ENCODE measurements around the gene ING5. TPM values are rescaled to one million over a fixed set of nuclear protein-coding genes. Genes with fewer than 3 reads are reported as not detected.
A peak's percentile ranks its signal among the peaks of the same experiment; 100 is the strongest.
"Not testable (repeated sequence)": the region's sequence is repeated elsewhere in the genome, so short reads cannot be mapped to it uniquely, and the experiment has no call there.

ING5 gene
- polyA plus RNA-seq: 10 to 100 TPM; 21.2 to 35.9 (median 31.4) TPM

DNA sequence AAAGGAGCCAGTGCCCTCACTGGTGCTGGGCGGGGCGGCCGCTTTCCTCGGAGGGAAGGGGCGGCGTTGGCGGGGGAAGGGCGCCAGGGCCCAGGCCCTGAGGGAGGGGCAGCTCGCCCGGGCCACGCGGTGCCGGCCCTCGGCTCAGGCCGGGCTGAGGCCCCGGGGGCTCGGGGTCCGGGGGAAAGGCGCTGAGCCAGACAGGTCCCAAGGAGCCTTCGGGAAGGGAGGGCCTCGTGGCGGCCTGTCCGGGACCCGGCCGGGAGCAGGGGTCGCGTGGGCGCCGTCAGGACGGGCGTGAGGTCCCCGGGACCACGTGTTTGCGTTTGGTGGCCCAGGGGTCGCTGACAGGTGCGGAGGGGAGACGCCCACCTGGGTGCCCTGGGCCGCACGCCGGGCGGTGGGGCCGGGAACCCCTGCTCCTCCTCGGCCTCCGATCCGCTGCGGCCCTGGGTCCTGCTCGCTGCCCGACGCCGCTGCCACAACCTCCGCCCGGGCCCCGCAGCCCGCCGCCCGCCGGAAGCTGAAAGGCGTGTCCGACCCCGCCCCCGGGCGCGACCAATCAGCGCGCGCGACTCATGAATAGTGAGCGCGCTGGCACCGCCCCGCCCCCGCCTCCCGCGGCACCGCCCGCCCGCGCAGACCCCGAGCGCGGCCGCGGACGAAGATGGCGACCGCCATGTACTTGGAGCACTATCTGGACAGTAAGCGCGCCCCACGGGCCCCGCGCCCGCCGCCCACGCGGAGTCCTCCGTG lies at the start of gene ING5:
TSS of gene ING5 (plus strand) at position 641 of the 756 bp plus-strand sequence. CDS start at position 668, 27 bp downstream.
- peak within 1 kb of the TSS; percentile 94 for H3K27ac ChIP-seq (ENCODE audit: low read depth, low read length)
- WGBS, 3 donors: 0 to 1% (median 1%) methylated on average over 64 to 96 of the region's 96 CpGs

DNA sequence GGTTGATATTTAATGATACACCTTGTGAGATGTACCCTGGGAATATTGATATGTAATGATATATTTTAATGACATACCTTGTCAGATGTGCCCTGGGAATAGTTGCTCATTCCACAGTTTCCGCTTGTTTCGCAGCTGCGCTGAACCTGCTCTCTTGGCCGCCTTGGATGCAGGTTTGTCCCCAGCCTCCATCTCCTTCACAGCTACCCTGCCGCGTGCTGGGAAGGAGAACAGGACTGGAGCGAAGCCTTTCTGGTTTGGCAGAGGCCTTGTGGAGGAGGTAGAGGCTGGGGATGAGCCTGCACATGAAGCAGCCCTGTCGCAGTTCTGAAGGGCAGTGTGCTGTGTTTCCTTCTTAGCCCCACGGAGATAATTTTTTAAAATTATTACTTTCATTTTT lies 49.7 kb upstream of the ING5 start:
- 96 to 98% (median 96%) methylated on average over 9 of the region's 9 CpGs for WGBS, 3 donors
- no peak overlapping the region for H3K27ac ChIP-seq (ENCODE audit: low read depth, low read length)

DNA sequence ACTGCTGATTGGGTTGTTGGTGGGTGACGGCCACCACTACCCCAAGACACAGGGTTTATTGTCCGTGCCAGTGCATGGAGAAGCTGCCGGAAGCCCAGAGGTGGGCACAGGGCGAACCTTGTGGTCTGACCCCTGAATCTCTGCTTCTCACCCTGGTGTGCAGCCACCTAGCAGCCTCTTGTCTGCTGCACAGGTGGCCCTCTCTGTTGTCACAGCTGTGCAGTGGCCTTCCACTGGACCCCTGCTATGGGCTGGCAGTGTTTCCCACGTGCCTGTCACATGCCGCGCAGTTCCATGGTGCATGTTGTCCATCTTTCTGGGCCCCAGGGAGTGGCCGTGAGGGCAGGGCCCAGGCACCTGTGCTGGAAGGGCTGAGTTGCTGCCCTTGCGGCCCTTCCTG lies 49.1 kb upstream of the ING5 start:
- H3K27ac ChIP-seq (ENCODE audit: low read depth, low read length): no peak overlapping the region
- WGBS, 3 donors: 96% methylated on average over 9 of the region's 9 CpGs

DNA sequence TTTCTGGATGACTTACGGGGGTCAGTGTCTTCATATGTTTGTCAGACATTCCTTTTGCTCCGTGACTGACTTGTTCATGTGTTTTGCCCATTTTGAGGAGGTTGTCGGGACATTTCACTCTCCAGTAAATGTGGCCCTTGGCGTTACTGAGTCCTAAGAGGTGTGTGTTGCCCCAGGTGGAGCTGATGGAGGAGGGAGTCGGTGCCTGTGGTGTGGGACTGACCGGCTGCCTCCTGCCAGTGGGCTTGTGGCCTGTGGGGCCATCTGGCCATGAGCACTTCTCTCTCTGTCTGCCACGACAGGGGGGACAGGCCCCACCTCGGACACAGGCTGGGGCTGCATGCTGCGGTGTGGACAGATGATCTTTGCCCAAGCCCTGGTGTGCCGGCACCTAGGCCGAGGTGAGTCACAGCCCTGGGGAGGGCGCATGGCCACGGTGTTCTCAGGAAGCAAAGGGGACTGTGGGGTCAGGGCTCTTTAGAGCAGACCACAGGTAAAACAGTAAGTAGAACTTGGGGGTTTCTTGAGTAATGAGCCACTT lies 48.6 kb upstream of the ING5 start:
- WGBS, 3 donors: 96 to 97% (median 96%) methylated on average over 13 of the region's 13 CpGs
- H3K27ac ChIP-seq (ENCODE audit: low read depth, low read length): no peak overlapping the region

DNA sequence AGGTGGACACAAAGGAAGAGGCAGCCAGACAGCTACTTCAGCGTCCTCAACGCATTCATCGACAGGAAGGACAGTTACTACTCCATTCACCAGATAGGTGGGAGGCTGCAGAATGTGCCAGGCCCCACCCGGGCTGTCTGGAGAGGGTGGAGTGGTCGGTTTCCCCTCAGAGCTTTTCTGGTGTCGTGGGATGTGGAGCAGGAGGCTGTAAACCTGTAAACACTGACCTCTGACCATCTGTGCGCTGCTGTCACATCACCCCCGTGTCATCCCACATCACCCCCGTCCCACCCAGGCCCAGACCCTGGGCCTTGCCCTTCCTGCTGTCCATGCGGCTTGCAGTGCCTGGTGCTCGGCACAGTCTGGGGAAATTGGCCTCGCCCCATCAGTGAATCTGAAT lies 47.3 kb upstream of the ING5 start:
- H3K27ac ChIP-seq (ENCODE audit: low read depth, low read length): no peak overlapping the region
- WGBS, 3 donors: 89 to 91% (median 89%) methylated on average over 12 of the region's 12 CpGs

DNA sequence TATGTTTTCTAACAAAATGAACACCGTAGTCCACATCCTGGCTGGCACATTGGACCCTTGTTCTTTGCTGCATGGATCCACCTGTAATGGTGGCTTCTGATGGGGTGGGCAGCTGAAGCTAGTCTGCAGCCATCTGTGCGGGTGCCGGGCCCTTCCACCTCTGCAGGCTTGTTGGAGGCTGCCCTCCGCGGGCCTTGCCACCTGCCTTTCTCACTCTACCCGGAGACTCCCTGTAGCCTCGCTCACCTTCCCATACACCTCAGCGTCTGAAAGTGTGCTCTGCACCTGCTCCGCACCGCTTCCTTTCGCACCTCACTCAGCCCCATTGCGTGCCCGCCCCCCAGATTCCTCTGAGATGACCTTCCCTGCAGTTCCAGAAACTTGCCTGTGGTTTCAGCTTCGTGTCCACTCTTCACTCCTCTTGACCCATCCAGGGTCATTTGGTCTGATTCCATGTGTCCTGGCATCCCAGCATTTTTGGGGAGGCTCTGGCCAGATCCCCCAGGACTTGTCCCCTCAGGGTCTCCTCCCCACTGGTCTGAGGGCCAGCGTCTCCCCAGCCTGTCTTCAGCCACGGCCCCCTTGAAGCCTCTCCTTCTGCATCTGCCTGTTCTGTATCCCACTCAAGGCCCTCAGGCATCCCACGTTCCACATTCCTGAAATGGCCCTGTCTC lies 46.2 kb upstream of the ING5 start:
- WGBS, 3 donors: 91 to 94% (median 91%) methylated on average over 17 of the region's 17 CpGs
- no peak overlapping the region for H3K27ac ChIP-seq (ENCODE audit: low read depth, low read length)

DNA sequence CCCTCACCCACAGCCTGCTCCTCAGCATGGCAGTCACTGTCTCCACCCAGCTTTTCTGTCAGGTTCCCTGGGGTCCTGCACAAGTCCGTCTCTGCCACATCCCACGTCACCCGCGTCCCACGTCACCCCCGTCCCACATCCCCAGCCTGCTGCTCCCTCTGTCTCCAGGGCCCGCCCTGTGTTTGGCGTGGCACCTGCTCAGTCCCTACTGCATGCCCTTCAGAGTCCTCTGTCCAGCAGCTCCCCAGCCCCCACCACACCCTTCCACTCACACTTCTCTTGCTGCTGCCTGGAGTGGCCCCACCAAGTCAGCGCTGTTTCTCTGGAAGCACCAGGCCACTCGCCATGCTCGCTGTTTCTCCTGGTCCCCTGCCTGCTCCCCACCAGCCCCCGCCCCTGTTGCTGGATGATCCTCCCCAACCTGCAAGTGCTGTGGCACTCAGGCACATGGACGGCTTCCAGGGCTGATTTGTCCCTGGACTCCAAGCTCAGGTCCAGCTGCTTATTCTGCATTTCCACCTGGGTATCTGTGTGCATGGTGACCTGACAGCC lies 45.6 kb upstream of the ING5 start:
- 94 to 98% (median 95%) methylated on average over 13 of the region's 13 CpGs for WGBS, 3 donors
- H3K27ac ChIP-seq (ENCODE audit: low read depth, low read length): no peak overlapping the region

DNA sequence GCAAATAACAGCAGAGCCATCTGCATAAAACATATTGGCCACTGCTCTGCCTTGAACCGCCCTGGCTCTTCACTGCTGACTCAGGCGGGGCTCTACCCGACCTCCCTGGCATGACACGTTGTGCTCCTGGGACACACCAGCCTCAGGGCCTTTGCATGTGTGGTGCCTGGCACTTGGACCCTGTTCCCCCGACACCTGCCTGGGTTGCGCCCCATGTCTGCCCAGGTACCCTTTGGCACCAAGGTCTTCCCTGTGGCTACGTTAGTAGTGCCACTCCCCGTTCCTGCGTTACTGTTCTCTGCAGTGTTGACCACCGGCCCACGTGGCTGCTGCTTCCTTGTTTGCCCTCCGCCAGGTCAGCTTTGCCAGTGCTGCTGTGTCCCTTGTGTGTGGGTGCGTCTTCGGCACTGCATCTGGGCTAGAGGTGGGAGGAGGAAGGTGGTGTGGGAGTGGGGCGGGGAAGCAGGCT lies 44.0 kb upstream of the ING5 start:
- H3K27ac ChIP-seq (ENCODE audit: low read depth, low read length): no peak overlapping the region
- WGBS, 3 donors: 88 to 92% (median 92%) methylated on average over 14 to 15 of the region's 15 CpGs

DNA sequence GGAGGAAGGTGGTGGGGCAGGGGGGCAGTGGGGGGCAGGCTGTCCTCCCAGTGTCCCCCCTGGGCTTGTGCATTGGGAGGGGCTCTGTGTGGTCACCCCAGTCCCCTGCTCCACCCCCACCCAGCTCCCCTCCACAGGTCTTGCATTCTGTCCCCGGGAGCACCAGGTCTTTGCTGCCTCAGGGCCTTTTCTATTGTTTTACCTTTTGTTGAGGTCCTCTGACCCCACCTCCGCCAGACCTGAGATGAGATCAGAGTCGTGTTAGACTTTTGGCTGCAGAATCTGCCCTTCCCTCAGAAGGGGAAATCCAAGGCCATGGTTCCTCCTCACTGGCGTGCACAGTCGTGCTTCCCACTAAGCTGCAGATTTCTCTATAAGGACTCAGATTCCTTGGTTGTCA lies 43.5 kb upstream of the ING5 start:
- WGBS, 3 donors: 75 to 77% (median 76%) methylated on average over 5 of the region's 5 CpGs
- H3K27ac ChIP-seq (ENCODE audit: low read depth, low read length): no peak overlapping the region

DNA sequence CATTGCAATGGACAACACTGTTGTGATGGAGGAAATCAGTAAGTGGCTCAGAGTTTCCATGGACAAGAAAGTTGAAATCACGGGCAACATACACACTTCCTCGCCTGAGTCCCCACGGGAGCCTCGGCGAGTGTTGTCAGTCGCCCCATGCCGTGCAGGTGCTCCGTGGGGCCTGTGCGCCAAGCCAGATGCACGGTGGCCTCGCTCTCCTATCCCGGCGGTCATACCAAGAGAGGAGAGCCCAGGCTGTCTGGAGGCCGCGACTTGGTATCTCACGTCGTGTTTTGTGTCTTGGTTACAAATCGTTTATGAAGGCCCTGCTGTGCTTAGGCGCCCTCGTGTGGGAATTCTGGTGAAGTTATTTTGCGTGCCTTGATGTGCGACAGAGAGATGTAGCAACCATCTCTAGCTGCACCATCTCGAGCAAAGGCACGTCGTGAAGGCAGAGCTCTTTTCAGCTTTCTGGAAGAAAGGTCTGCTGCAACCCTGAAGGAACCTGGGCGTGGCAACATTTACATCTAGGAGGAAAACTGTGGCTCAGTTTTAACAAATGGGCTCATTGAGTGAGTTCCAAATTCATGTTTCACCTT lies 42.6 kb upstream of the ING5 start:
- 51 to 62% (median 53%) methylated on average over 26 of the region's 26 CpGs for WGBS, 3 donors

DNA sequence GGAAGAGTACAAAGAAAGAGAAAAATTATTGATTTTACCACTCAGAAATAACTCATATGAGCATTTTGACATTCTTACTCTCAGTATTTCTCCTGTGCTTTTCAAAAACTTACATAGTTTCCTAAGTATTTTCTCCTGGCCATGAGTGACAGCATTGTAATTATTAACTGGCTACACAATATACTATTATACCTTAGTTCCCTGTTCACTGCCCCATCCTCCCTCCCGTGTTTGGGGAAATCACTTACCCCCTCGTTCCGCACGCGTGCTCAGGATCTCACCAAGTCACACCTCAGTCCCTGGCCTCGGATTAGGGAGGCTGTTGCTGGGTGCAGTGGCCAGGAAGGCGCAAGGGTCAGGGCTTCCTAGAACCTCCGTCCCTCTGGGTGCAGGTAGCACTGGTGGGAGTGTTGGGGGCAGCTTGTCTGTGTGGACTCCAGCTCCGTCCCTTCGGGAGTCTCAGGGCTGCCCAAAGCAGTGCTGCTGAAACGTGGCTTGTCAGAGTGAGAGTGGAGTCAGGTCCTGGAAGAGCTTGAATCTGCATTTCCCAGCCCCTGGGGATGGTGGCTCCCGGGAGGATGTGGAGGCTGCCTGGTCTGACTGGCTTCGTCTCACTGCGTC lies 41.1 kb upstream of the ING5 start:
- no peak overlapping the region for H3K27ac ChIP-seq (ENCODE audit: low read depth, low read length)
- 78 to 94% (median 94%) methylated on average over 14 of the region's 14 CpGs for WGBS, 3 donors

More for the DNA sequence above, 42.6 kb upstream of the ING5 start:
- H3K27ac ChIP-seq (ENCODE audit: low read depth, low read length): no peak overlapping the region

DNA sequence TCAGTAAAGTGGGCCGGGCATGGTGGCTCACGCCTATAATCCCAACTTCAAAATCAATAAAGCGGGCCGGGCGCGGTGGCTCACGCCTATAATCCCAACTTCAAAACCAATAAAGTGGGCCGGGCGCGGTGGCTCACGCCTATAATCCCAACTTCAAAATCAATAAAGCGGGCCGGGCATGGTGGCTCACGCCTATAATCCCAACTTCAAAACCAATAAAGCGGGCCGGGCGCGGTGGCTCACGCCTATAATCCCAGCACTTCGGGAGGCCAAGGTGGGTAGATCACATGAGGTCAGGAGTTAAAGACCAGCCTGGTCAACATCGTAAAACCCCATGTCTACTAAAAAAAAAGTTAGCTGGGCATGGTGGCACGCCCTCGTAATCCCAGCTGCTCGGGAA lies 39.1 kb upstream of the ING5 start:
- WGBS, 3 donors: 90 to 96% (median 95%) methylated on average over 24 of the region's 24 CpGs
- H3K27ac ChIP-seq (ENCODE audit: low read depth, low read length): not testable (repeated sequence)

DNA sequence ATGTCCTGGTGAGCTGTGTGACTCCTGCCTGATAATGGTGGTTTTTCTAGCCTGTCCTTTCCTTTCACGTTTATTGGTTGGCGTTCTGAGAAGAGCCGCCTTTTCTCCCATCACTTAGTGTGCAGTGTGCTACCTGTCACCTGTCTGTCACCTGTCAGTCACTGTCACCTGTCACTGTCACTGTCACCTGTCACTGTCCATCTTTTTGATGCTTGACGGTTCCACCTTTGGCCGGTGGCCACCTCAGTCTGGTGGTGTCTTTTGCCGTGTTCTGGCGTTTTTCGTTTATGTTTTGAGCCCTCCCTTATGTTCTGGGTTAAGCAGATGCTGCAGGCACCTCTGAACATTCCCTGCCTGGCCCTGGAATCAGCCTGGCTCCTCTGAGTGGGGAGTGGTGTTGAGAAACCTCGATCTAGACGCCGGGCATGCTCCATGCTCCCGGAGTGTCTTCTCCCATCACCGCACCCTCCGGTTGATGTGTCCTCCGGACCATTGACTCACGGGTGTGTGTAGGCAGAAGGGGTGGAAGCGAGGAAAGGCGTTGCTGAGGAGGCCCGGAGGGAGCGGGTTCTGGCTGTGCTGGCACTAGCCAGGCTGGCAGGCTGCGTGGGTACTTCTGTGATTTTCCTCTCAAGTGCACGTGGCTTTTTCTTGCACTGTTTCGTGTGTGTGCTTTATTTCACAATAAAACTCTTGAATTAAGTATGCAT lies 36.0 kb upstream of the ING5 start:
- no peak overlapping the region for H3K27ac ChIP-seq (ENCODE audit: low read depth, low read length)
- 85 to 87% (median 86%) methylated on average over 23 of the region's 23 CpGs for WGBS, 3 donors

DNA sequence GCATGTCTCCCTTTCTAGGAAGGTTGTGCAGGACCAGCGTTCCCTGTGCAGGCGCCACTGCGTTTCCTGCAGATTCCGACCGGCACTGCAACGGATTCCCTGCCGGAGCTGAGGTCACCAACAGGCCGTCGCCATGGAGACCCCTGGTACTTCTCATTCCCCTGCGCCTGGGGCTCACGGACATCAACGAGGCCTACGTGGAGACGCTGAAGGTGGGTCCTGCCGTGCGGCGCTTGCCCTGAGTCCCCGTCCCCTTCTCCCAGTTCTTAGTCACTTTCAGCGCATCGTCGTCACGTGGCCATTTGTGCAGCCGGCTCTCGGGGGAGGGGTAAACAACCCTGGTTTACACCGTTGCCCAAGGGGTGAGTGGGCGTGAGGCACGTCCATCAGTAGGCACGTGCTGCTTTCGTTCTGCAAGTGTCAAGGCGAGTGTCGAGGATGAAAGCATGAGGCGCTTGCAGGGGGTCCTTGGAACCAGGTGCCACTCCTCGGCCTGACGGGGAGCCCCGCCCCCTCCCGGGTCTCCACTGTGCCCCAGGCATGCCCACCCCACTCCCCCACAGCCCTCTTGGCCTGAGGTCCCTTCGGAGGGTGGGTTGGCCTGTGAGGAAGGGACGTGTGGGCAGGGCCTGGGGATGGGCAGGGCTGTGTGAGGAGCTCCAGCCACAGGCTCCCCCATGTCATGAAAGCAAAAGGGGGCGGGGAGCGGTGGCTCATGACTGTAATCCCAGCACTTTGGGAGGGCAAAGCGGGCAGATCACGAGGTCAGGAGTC lies 35.0 kb upstream of the ING5 start:
- WGBS, 3 donors: 83 to 86% (median 84%) methylated on average over 42 of the region's 42 CpGs
- no peak overlapping the region for H3K27ac ChIP-seq (ENCODE audit: low read depth, low read length)

DNA sequence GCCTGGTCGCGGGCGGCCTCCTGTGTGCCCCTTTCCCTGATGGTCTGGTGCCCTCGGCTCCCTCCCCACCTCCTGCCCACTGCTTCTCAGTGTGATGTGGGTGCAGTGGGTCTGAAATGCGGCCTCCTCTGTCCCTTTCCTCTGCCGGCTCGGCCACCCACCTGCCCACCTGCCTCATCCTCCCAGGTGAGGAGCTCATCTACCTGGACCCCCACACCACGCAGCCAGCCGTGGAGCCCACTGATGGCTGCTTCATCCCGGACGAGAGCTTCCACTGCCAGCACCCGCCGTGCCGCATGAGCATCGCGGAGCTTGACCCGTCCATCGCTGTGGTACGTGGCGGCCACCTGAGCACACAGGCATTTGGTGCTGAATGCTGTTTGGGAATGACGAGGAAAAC lies 33.5 kb upstream of the ING5 start:
- WGBS, 3 donors: 95 to 97% (median 96%) methylated on average over 21 of the region's 21 CpGs
- no peak overlapping the region for H3K27ac ChIP-seq (ENCODE audit: low read depth, low read length)

DNA sequence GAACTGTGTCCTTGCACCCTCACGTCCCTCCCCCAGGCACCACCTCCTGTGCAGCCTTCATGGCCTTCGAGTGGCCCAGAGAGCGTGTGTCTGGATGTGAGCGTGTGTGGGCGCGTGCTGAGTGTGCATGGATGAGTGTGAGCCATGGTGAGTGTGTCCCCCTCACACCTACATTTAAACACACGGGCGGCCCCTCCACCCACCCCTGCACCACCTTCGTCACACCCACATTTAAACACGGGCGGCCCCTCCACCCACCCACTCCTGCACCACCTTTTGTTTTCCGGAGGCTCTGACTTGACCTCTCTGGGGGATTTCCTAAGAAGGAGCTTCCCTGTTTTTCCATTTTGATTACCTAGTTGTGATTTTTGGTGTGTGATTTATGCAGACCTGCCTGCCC lies 33.0 kb upstream of the ING5 start:
- no peak overlapping the region for H3K27ac ChIP-seq (ENCODE audit: low read depth, low read length)
- 89 to 93% (median 91%) methylated on average over 12 of the region's 12 CpGs for WGBS, 3 donors
